Sigmoid colon (tissue), 4 donors: Measurements from ENCODE around the gene EVA1A.

Experiments
- EP300 ChIP-seq, 4 donors: sonication (generic); formaldehyde crosslinking; IDR thresholded peaks; one replicate each; pipeline ENCODE4 v1.6.1; 2017; ENCODE audit warnings: antibody characterized with exemption in 4 of 4
- POLR2A ChIP-seq, 2 donors: fragments of 450-650 bp; IDR thresholded peaks; one replicate each; pipeline ENCODE4 v1.6.1; 2016; ENCODE audit warnings: antibody characterized with exemption in 2 of 2, mild to moderate bottlenecking in 2 of 2, moderate library complexity in 2 of 2
- POLR2AphosphoS5 ChIP-seq, 4 donors: sonication (generic); formaldehyde crosslinking; IDR thresholded peaks; one replicate each; pipeline ENCODE4 v1.6.1; 2017; ENCODE audit warnings: antibody characterized with exemption in 4 of 4
- TF ChIP-seq, protein P1 (sequence below), 4 experiments: fragments of 450-650 bp in 3 of 4; fragments of 200-600 bp in 1 of 4; IDR thresholded peaks; one replicate each; pipeline ENCODE4 v1.5.1; 2016 to 2019; ENCODE audit warnings: antibody characterized with exemption in 4 of 4, mild to moderate bottlenecking in 3 of 4, moderate library complexity in 2 of 4

GRCh38 chr2:75539955-75540716 is 20.6 kb downstream of the EVA1A start:
- TF ChIP-seq POLR2AphosphoS5 (IDR thresholded peaks at IDR 0.05) (no peak), POLR2A (IDR thresholded peaks at IDR 0.05) (no peak), EP300 (IDR thresholded peaks at IDR 0.05) (no peak)
- TF ChIP-seq, protein P1, sequence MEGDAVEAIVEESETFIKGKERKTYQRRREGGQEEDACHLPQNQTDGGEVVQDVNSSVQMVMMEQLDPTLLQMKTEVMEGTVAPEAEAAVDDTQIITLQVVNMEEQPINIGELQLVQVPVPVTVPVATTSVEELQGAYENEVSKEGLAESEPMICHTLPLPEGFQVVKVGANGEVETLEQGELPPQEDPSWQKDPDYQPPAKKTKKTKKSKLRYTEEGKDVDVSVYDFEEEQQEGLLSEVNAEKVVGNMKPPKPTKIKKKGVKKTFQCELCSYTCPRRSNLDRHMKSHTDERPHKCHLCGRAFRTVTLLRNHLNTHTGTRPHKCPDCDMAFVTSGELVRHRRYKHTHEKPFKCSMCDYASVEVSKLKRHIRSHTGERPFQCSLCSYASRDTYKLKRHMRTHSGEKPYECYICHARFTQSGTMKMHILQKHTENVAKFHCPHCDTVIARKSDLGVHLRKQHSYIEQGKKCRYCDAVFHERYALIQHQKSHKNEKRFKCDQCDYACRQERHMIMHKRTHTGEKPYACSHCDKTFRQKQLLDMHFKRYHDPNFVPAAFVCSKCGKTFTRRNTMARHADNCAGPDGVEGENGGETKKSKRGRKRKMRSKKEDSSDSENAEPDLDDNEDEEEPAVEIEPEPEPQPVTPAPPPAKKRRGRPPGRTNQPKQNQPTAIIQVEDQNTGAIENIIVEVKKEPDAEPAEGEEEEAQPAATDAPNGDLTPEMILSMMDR (IDR thresholded peaks at IDR 0.05), result no peak
